PC-9 (cell line): ENCODE measurements around the gene LOX.

Experiments
- EZH2 ChIP-seq: fragments of 200-600 bp; sonication (generic); IDR thresholded peaks from 2 replicates; pipeline ENCODE4 v1.8.0; 2017; ENCODE audit warnings: antibody characterized with exemption, low read depth
- TF ChIP-seq, protein P1 (sequence below): fragments of 200-600 bp; sonication (generic); conservative IDR thresholded peaks from 2 replicates; pipeline ENCODE4 v1.6.1; 2017; ENCODE audit warnings: mixed run types, antibody characterized with exemption, mild to moderate bottlenecking, moderate library complexity

DNA sequence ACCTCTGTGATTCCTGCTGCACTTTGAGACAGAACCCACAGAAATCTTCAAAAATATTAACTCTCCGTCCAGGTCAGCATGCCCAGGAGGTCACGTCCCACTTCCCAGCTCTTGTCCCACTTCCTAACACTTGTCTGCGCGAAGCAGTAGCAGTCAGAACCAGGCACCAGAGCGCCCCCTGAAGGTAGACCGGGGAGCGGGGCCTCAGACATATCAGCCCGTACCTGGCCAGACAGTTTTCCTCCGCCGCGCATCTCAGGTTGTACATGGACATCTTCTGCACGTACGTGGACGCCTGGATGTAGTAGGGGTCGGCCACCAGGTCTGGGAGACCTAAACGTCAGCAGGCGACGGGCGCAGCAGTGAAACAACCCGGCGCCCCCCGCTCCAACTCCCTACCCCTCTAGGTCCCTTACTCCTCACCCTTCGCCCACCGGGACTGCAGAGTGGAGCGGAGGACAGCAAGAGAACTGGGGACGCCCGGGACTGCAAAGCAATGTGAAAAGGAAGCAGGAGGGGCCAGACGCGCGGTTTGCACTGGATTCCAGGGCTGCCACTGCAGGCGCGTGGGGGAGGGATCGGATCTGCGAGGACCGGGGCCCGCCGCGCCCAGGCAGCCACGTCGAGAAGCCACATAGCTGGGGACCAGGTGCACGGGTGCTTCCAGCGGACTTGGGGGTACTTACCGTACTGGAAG, 1.2 kb downstream of the LOX start:
- TF ChIP-seq, protein P1, sequence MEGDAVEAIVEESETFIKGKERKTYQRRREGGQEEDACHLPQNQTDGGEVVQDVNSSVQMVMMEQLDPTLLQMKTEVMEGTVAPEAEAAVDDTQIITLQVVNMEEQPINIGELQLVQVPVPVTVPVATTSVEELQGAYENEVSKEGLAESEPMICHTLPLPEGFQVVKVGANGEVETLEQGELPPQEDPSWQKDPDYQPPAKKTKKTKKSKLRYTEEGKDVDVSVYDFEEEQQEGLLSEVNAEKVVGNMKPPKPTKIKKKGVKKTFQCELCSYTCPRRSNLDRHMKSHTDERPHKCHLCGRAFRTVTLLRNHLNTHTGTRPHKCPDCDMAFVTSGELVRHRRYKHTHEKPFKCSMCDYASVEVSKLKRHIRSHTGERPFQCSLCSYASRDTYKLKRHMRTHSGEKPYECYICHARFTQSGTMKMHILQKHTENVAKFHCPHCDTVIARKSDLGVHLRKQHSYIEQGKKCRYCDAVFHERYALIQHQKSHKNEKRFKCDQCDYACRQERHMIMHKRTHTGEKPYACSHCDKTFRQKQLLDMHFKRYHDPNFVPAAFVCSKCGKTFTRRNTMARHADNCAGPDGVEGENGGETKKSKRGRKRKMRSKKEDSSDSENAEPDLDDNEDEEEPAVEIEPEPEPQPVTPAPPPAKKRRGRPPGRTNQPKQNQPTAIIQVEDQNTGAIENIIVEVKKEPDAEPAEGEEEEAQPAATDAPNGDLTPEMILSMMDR, result peak; percentile 77
- TF ChIP-seq EZH2, result no peak
